ENCODE data around the gene RHBDL1.
A peak's percentile ranks its signal among the peaks of the same experiment; 100 is the strongest.

The RHBDL1 gene

DNA sequence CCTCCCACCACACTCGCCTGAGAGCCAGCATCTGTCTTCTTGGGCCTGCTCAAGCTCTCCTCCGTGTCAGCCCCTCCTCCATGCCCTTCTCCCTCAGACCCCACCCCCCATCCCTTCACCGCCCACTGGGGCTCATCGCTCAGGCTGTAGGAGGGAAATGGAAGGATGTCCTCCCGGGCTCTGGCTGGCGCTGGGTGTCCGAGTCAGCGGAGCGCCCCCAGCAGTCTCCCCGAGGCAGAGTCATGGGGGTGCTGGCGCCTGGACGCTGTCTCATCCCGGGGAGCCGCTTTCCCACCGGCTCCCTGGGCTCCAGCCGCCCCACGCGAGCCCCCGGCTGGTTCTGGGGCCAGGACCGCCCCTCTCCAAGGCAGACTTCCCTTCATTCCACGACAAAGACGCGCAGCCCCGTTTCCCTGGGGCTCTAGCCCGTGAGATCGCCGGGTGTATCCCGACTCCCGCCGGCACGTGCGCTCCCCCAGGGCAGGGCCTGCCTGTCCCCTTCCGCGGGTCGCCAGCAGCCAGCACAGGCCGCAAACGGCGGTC, 45.0 kb downstream of the RHBDL1 start:
- peak; percentile 50 for DNase-seq (ENCODE audit: low read depth)

DNA sequence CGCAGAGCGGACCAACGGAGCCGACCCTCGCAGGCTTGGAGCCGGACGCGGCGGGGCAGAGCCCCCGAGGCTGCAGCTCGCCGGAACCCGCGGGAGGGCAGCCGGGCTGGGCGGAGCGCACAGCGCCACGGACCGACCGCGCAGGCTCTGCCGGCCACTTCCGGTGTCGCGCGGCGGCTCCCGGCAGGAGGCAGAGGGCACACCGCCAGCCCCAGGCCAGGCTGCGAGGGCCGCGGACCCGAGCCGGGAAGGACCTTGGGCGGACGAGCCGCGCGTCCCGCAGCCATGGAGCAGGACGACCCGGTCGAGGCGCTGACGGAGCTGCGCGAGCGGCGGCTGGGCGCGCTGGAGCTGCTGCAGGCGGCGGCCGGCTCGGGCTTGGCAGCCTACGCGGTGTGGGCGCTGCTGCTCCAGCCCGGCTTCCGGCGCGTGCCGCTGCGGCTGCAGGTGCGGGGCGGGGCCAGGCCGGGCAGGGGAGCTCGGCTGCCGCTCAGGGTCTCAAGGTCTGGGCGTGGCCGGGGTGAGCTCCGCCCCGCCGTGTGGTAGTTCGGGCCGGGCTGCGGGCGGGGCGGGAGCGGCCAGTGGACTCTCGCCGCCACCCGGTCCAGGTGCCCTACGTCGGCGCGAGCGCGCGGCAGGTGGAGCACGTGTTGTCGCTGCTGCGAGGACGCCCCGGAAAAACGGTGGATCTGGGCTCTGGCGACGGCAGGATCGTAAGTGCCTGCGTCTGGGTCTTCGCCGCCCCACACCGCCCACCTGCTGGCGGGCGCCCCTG, 45.7 kb downstream of the RHBDL1 start, which contains the start of gene ANTKMT:
Gene ANTKMT (plus strand): TSS at position 157 of the 775 bp plus-strand sequence. CDS start 129 bp downstream, at position 286.
- DNase-seq (ENCODE audit: low read depth) = peak; percentile 84

GRCh38 chr16:721765-722540, 46.5 kb downstream of the RHBDL1 start:
- no peak for DNase-seq (ENCODE audit: low read depth)

DNA sequence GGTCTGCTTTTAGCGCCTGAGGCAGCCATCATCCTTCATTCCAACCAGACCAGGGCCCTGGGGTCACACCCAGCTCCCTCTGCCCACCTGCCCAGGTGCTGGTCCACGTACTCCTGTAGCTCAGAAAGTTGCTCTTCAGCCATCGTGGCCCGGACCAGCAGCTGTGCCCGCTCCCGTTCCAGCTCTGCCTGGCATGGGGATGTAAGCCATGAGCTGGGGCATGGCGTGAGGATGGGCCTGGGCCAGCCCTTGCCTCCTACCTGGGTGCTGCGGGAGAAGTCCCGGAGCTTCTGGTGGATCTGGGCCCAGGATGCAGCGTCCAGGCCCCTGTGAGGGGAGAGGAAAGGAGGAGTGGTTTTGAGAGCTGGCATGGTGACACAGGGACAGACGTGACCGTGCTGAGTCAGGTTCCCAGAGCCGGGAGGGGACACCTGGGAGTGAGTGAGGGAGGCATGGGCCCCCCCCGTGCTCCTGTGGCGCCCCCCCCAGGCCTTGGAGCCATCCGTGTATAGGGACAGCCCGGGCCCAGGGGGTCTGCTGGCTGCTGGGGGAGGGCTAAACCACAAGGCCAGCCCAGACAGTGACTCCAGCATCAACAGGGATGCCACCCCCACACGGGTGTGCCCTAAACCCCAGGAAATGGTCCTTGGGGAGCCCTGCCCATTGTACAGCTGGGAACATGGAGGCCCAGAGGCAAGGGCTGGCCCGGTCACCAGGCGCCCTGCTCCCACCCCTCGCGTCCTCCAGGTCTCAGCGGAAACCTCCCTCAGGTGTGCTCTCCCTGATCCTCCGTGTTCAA, 47.6 kb downstream of the RHBDL1 start:
- DNase-seq (ENCODE audit: low read depth) = no peak

GRCh38 chr16:723695-724094, 48.2 kb downstream of the RHBDL1 start:
- DNase-seq (ENCODE audit: low read depth) = no peak

GRCh38 chr16:724188-725040, 48.9 kb downstream of the RHBDL1 start:
- DNase-seq (ENCODE audit: low read depth) = no peak

- no peak for DNase-seq (ENCODE audit: low read depth)
Measured at GRCh38 chr16:725041-725376, 49.5 kb downstream of the RHBDL1 start.

DNA sequence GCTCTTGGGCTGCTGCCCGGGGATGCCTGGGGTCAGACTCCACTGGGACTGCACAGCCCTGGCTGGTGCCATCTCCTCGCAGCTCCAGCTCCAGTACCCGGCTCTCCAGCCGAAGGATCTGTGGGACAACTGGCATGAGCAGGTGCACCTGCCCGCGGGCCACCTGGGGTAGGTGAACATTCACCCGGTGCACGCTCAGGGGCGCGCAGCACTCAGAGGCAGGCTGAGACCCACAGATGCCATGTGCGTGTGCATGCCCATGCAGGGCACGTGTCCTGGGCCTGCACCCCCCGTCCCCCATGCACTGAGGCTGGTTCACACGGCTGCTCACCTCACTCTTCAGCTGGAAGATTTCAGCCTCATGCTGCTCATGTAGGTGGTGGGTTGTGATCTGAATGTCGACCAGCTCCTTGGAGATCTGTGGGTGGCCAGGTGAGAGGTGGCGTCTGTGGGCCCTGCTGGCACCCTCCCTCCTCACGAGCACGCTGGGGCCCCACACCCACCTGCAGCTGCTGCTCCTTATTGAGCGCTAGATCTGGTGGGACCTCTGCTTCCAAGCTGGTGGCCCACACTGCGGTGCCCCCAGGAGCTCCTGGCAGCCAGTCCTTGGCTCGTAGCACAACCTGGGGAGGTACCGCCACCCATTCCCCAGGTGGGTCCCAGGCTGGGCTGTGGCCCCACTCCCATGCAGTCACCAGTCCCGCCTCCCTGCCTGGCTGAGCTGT, 50.2 kb downstream of the RHBDL1 start:
- DNase-seq (ENCODE audit: low read depth) = no peak

DNA sequence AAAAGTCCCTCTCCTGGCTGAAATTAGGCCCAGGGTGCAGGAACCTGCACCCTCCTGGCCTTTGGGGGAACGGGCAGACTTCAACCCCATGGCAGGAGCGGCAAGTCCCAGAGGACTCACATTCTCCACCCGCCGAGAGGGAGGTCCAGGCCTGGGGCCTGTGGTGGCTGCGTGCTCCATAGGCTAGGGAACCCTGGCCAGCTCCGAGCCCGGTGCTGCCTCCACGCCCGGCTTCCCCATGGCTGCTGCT, 50.6 kb downstream of the RHBDL1 start:
- DNase-seq (ENCODE audit: low read depth) = no peak

DNA sequence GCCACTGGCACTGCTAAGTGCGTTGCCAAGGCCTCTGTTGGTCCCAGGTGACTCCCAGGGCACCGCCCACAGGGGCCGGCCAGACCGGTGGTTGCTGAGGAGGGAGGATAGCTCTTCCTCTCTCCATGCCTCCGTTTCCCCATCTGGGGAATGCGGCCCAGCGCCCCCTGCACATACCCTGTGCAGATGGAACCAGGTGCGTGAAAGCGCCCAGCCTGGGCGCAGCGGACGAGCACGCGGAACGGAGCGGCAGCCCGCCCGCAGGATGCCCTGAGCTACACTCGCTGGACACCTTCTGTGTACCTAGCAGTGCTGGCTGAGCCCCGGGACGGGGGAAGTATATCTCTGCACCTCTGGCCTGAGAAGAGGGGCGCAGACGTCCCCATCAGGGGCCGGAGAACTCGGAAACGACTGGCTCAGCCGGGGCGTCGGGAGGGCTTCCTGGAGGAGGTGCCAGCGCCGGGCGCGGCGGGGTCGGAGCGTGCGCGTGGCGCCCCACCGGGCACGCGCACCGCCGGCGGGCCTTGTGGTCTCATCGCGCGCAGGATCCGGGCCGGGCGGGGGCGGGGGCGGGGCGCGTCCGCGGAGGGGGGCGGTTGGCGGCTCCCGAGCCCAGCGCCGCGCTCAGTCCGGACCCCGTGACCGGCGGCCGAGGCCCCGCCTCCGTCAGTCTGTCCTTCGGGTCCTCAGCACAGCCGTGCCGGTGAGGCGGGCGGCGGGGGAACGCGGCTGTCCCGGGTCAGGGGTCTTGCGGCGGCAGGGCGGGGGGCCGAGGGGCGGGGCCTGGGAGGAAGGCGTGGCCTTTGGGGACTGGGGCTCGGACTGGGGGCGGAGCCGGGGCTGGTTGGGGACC, 51.2 kb downstream of the RHBDL1 start, which contains the start of the genes CCDC78 and HAGHL:
Gene CCDC78 (minus strand): TSS at position 6 of the 853 bp plus-strand sequence. CDS start 76 bp downstream, outside the sequence.
Gene HAGHL (plus strand): TSS at position 669 of the 853 bp plus-strand sequence. CDS start 404 bp downstream, outside the sequence.
- peak; percentile 70 for DNase-seq (ENCODE audit: low read depth)

- no peak for DNase-seq (ENCODE audit: low read depth)
Measured at GRCh38 chr16:727291-727977, 52.0 kb downstream of the RHBDL1 start.

Measured in activated T-cell treated with anti-CD3 and anti-CD28 coated beads for 48 hours (primary cell).